HCT116 (cell line): ENCODE results near the gene PRKAG2.

ENCODE experiments used
- JUND ChIP-seq: IDR thresholded peaks from 2 replicates; pipeline ENCODE4 v1.6.1; 2012
- POLR2A ChIP-seq: IDR thresholded peaks from 2 replicates; pipeline ENCODE4 v1.7.0; 2011; ENCODE audit warnings: borderline replicate concordance; ENCODE audit not compliant: insufficient read depth, insufficient read length; ENCODE audit errors: extremely low read depth
- POLR2AphosphoS5 ChIP-seq: IDR thresholded peaks from 2 replicates; pipeline ENCODE4 v1.6.1; 2011; ENCODE audit warnings: mild to moderate bottlenecking, low read depth, low read length, moderate library complexity

GRCh38 chr7:151592330-151592729, 284.6 kb downstream of the PRKAG2 start:
- TF ChIP-seq POLR2A (no peak), JUND (no peak), POLR2AphosphoS5 (no peak)
